NCI-H774 (cell line): ENCODE data around the gene KCNMA1.
A peak's percentile ranks its signal among the peaks of the same experiment; 100 is the strongest.

Source experiments
- DNase-seq: peaks from one replicate; lab custom pipeline; 2025; lab: John Stamatoyannopoulos, UW

Gene KCNMA1

DNA sequence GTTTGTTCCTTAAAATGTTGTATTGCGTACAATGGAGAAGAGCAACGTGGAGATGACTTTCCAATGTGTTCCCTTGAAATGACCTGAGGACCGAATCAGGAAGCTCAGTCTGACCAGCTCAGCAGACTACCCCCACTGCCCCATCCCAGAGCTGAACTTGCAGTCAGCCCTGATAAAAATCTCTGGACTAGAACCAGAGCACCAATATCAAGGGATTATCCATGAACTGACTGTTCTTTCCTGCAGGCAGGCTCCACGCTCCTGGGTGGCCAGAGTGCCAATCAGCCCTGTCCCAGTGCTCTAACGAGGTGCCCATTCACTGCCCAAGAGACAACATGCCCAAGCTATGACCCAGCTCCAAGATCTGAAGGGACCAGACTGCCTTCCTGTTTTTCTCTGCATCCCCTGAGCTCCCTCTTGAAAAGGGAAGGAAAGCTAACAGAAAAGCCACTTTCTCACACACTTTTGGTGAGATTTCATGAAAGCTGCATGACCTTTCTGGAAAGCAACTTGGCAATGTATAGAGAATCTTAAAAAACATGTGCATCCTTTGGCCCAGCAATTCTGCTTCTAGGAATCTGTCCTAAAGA, 130.2 kb downstream of the KCNMA1 start:
- DNase-seq: no peak

DNA sequence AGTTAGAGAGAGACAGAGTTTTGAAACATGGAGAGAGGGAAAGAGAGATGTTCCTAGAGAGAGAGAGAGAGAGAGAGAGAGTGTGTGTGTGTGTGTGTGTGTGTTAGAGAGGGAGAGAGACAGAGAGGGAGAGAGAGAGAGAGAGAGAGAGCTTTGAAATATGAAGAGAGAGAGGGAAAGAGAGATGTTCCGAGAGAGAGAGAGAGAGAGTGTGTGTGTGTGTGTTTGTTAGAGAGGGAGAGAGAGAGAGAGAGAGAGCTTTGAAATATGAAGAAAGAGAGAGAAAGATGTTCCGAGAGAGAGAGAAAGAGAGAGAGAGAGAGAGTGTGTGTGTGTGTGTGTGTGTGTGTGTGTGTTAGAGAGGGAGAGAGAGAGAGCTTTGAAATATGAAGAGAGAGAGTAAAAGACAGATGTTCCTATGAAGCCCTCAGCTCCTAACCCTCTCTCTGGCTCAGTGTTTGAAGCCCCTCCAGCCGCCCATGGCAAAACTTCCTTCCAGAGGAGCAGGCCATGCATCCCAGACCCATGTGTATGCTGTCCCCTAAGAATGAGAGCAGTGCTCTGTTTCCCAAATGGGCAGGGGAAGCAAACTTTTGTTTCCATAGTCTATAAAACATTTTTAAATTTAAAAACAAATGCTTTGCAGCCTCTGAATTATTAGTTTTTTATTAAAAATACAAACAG, 130.9 kb downstream of the KCNMA1 start:
- DNase-seq: no peak

DNA sequence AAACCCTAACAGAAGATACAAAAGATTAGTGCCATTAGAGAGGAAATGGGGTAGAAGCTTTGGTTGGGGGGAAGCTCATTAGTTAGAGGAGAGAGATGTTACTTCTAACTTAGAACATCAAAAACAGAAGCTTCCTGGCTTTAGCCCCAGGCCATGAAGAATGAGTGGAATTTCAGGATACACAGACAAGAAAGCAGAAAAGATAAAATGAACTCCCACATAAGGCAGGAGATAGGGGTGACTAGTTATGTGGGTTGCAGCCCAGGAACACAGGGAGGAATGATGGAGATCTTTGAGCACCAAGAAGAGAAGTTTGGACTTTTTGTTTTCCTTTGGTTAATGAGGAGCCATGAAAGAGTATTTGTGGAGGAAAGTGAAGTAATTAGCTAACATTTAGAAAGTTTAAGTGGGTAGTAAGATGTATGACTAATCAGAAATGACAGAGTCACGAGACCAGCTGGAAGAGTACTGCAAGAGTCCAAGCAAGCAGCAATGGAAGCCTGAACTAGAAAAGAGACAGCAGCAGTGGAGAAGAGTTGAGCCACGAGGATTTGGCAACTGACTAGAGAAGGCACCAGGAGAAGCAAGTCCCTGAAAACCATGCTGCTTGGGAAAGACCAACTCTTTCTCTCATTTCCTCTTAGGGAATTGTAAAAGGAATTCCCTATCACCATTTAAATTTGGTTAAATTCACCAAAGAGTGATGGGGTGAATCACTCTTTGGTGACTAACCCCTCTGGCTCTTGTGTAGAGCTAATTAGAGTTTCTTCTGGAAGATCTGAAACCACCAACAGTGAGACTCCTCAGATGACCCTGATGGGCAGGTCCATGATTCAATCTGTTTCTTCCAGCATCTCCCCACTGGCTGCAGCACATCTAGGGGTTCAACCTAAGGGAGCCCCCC, 131.9 kb downstream of the KCNMA1 start:
- DNase-seq: no peak

DNA sequence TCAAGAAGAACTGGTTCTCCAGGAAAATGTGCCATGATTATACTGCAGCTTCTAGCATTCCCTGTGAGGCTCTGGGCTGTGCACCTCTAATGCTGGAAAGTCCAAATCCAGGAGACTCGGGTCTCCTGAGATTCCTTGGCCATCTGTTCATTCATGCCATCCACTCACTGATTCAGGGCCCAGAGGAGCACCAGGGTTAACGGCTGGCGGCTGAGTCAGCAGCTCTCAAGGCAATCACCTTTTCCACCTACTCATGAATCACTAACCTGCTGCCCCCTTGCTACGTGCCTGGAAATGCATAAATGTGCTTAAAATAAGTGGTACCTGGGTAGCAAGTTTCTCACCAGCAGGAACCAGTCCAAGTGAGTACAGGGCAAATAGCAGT, 132.7 kb downstream of the KCNMA1 start:
- peak; percentile 7 for DNase-seq

DNA sequence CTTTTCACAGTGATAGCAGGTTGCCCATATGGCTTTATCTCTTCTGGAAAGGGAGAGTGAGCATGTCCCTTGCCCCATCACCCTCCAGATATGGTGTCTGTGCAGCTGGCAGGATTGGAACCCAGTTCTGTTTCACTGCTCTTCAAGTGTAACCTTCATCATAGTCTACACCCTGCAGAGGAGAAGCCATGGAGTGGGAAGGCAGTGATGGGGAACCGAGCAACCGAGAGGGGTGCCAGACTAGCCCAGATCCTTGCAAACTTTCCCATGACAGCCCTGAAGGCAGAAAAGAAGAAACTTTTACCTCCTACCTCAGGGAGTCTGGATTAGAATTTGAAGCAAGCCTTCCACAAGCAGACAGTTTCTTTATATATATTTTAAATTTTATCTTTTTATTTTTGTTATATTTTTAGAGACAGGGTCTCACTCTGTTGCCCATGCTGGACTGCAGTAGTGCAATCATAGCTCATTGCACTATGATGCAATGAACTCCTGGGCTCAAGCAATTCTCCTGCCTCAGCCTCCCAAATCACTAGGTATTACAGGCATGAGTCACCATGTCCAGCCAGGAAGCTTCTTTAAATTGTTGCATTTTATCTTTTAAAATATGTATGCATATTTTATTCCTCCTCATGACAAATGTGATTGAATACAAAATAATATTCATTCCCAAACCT, 133.3 kb downstream of the KCNMA1 start:
- DNase-seq: no peak

DNA sequence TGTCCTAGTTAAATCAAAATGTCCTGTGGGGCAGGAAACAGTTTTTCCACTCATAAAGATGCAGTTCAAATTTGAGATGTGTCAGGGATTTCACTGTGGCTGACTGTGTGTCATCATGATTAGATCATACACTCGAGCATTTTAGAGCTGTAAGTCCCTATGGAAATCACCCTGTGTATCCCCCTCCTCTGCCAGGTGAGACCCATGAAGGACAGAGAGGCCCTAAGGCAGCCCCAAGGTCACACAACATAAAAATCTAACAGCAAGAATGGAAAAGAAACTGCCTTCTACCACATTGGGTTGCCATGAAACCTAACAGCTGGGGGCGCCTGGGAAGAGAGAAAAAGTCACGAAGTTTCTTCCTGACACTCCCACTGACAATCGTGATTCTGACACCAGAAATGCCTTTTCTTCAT, 135.8 kb downstream of the KCNMA1 start:
- DNase-seq: no peak

DNA sequence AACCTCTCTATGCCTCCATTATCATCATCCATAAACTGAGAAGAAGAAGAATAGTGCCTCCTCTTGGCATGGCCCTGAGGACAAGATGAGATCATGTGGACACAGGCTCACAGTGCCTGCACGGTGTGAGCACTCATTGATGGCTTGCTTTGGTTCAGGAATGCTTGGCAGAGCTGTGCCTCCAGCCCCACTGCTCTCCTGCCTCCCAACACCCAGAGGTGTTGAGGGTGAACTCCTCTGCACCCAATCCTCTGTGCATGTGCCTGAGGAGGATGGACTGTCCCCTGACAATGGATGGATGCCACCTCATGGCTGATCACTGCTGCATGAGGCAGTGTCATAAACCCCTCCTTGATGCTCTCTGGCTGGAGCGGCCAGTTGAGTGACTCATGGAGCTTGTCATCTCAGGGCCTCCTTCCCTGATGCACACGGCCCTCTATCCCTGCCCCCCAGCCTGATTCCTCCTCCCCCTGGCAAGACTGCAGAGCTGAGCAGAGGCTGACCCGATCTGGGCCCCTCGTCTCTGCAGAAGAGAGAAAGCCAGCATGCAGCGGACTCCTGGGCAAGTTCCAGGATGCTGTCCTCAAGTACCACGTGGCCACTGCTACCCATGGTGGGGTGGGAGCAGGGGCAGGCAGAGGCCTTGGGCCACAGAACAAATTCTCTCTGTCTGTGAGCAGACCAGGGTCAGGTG, 136.3 kb downstream of the KCNMA1 start:
- DNase-seq: no peak

DNA sequence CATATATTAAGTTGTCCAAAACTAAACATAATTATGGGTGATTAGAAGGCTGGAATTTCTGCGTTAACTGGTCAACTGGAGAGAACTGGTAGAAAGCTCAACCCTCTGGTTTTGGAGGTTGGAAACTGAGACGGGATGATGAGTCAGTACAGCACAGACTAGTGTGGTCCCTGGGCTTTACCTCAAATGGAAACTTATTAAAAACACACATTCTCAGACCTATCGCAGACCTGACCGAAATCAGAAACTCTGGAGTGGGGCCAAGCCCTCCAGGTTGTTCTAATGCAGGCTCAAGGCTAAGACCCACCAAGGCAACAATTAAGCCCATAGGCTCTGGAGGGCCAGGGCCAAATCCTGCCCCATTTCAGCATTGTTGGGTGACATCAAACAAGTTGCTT, 136.9 kb downstream of the KCNMA1 start:
- DNase-seq: no peak

DNA sequence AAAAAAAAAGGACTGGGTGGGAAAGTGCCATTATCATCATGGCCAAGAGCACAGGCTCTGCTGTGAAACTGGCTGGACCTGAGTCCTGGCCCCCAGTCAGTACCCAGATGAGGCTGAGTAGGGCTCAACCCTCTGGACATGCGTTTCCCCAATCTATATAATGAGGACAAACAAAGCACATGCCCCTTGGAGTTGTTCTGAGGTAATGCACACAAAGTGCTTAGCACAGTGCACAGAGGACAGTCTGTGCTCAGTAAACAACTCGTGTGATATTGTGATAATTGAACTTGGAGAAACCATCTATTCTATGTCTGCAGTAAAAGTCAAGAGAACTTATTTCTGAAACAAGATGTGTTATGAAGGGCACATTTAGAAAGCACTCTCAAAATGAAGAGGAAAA, 138.8 kb downstream of the KCNMA1 start:
- no peak for DNase-seq

DNA sequence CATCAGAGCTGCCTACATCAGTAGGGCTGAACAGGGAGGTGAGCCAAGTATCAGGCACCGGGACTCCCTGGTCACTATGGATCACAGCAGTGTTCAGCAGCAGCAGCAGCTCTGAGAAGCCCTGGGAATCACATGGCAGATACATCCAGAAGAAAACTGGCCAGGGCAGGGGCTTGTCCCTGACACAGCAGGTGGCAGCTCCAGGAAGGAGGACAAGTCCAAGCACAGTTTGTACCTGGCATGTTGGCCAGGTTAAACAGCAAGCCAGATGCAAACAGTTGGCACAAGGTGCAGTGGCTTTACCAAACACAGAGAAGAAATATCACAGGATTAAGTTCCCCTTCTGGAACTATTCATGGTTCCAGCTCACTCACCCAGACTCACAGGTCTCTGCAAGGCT, 139.4 kb downstream of the KCNMA1 start:
- no peak for DNase-seq

DNA sequence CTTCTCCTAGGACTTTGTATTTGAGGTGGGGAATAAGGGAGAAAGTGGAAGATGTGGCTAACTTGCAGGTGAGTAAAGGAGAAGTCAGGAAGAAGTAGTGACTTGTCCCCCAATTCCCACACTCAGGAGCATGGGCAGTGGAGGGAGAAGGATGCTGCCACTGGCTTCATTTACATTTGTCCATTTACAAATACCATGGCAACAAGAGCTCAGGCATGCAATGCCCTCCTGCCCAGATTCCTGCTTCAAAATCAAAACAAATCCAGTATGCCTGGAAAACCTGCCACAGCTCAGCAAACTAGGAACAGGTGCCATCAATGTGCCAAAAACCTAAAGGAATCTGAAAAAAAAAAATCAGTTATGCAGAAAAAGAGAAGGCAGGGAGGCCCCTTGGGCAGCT, 139.9 kb downstream of the KCNMA1 start:
- DNase-seq: no peak

DNA sequence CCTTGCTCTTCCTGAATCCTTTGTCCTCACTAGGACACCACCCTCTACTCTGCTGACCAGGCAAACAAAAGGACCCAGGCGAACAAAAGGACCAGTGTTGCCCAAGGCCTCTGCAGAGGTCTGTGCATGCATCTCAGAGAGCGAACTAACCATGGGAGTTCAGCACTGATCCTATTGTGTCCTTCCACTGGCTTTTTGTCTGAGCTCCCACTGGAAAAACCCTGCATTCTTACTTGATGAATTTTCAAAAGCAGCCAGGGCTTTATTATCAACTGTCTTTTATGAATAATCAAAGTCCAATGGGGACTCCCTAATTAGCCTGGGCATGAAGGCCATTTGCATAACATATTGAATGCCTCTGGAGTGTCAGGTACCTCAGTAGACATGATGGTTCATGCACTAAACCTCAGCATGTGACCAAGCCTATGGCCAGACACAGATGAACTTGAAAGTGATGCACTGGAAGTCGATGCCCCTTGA, 140.6 kb downstream of the KCNMA1 start:
- no peak for DNase-seq

DNA sequence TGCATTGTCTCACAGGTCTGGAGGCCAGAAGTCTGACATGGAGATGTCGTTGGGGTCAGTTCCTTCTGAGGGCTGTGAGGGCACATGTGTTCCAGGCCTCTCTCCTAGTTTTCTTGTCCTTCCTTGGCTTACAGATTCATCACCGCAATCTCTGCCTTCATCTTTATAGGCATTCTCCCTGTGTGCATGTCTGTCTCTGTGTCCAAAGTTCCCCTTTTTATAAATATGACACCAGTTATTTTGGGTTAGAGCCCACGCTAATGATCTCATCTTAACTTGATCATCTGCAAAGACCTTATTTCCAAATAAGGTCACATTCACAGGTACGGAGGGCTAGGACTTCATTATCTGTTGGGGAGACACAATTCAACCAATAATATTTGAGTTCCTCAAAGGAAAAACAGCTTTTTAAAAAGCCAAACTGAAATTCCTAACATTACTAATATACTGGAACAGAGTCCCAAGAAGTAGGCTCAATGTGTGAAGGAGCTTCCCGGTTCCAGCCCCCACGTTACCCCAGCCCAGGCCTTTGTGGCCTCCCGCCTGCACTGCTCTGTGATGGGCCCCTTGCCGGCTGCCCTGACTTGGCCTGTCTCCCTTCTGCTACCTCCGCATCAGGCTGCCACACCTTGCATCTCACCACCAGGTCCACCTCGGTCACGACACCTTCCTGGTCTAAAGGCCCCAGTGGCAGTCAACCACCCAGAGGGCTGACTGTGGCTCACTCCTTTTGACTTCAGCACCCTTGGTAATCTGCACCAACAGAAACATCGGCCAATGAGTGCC, 142.7 kb downstream of the KCNMA1 start:
- DNase-seq: no peak

DNA sequence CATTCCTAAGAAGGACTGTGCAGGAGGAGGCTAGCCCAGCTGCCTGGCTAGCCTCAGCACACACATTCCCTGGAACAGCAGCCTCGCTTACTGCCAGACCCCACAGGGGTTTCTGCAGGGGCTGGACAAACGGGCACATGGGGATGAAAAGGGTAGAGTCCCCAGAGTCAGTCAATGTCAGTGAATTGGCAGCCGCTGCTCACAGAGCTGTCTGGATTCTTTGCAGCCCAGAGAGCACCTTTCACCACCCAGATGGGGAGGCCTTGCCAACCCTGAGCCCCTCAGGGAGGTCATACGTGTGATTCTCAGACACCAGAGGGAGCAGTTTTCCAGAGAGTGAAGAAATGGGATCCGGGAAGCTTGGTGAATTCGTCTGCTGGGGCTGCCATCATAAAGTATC, 143.3 kb downstream of the KCNMA1 start:
- no peak for DNase-seq

DNA sequence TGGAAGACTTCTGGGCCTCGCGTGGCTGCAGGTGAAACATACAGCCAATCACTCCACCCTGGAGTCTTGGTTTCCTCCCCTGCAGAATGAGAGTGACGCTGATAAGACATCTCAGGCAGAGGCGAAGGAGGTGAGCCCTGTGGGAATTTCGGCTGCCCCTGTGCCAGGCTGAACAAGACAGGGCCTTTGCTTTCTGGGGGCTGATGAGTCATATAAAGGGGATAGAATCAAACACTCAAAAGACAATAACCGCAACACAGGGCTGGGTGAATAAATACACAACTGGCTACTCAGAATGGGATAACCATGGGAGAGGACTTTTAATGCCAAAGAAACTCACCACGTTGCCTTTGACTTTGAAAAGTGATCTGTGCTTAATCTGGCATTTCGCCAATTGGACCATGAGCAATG, 143.8 kb downstream of the KCNMA1 start:
- no peak for DNase-seq

DNA sequence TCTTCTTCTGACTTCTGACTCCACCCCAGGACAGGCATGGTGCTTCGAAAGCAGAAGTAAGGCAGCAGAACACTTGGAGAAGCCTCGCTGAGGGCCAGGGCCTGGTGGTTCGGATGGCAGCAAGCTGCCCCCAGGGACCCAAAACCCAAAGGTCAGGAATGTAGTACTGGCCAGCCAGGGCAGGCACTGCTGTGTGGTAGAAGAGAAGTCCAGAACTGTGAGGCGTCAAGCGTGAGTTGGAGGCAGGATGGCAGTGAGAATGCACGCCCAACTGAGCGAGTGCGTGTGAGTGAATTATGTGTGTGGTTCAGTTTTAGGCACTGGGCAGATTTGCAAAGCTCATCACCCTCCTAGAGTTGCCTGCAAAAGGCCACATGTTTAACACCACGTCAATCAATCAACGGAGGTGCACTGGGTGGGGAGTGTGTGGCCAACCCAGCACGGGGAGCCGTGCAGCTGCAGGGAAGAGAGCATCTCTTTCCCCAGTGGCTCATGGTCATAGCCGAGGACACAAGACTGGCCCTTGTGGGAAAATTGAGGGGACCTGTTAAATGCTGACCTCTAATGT, 144.3 kb downstream of the KCNMA1 start:
- DNase-seq: no peak

DNA sequence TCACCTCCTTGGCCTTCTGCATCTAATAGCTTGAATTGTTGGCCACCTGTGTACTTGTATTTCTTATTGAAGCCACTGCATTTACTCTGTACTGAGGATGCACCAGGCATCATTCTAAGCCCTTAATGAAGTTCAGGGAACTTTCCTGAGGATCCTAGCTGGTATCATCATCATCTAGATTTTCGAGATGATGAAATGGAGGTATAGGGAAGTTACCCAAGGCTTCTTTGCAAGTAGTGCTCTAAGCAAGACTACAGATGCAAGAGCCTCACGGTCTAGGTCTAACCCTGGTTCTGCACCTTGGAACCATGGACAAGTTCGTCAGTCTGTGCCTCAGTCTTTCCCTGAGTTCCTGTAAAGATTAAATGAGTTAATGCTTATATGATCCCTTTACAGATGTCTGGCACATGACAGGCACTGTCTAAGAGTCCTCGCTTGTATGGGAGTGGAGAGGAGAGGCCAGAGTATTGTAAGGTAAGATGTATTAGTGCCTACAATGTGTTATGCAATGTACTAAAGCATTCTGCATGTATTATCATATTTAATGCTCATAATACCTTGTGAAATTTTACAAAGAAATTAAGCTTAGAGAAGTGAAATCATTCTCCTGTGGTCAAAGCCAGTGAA, 145.1 kb downstream of the KCNMA1 start:
- DNase-seq: no peak

DNA sequence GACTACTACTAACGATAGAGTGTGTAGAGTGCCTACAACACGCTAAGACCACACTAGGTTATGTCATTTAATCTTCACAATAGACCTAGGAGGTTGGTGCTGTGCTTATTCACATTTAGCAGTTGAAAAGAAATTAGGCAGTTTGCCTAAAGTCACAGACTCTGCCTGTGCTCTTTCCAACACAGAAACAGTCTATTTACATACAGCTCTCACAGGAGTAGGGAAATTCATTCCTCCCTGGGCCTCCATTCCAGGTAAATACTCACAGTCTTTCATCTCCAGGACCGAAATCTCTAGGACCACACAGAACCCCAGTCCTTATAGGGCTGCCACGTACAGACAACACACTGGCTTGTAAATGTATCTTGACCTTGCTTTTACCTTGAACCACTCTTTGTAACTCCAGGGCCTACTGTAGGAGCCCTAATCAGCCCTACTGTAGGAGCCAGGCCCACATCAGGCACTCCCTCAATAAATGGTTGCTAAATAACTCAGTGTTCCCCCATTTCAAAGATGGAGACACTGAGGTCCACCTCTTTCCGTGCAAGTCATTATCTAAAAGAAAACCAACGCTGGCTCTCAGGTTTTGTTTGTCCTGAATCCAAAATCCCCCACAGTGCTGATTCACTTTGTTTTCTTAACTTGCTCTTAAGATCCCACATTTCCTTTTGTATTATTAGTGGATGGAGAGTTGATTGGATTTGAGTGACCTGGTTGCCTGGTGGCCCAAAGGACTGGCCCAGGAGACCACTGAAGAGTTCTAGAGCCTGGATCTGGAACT, 146.9 kb downstream of the KCNMA1 start:
- DNase-seq: no peak

DNA sequence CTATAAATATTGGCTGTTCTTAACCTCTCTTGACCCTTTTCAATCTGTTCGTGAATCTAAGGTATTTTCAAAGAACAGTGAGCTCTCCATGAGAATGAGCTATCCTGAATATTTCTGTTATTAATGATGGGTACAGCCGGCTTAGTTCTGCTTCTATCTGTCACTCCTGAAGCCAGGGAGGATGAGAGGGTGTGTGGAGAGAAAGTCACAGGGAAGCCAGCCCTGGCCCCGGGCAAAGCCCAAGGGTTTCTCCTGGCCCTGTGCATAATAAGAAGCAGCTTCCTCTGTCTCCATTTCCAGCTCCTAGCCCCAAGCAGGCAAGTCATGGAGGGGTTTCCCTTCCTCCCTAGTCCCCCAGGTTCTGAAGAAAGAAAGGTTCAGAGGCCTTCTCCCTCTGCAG, 151.1 kb downstream of the KCNMA1 start:
- DNase-seq: no peak
